Right forelimb (tissue), 1 donor: ENCODE data around the gene ATOH1.

Experiments used
- DNase-seq: peaks from one replicate; pipeline ENCODE4 v3.0.0-alpha.2; 2018

Gene ATOH1

GRCh38 chr4:93835929-93836328 lies 7.4 kb downstream of the ATOH1 start:
- no peak for DNase-seq

GRCh38 chr4:93839704-93840103 lies 11.2 kb downstream of the ATOH1 start:
- DNase-seq, result no peak

GRCh38 chr4:93841803-93842345 lies 13.3 kb downstream of the ATOH1 start:
- DNase-seq, result no peak

- DNase-seq, result no peak
Observed at GRCh38 chr4:93842601-93843252, 14.2 kb downstream of the ATOH1 start.

- DNase-seq, result no peak
Observed at GRCh38 chr4:93843772-93844171, 15.2 kb downstream of the ATOH1 start.

GRCh38 chr4:93852680-93853079 lies 24.1 kb downstream of the ATOH1 start:
- DNase-seq, result no peak

- no peak for DNase-seq
Observed at GRCh38 chr4:93855926-93856325, 27.4 kb downstream of the ATOH1 start.

GRCh38 chr4:93865650-93866049 lies 37.1 kb downstream of the ATOH1 start:
- DNase-seq, result no peak

- no peak for DNase-seq
Observed at GRCh38 chr4:93867416-93868001, 39.0 kb downstream of the ATOH1 start.

- DNase-seq, result no peak
Observed at GRCh38 chr4:93870876-93871458, 42.4 kb downstream of the ATOH1 start.

GRCh38 chr4:93876754-93877153 lies 48.2 kb downstream of the ATOH1 start:
- no peak for DNase-seq

- no peak for DNase-seq
Observed at GRCh38 chr4:93878566-93878965, 50.0 kb downstream of the ATOH1 start.

GRCh38 chr4:93879919-93880318 lies 51.4 kb downstream of the ATOH1 start:
- DNase-seq, result no peak
